ENCODE results near the gene ZNF22. TPM values are rescaled to one million over a fixed set of nuclear protein-coding genes. Genes with fewer than 3 reads are reported as not detected.

Gene ZNF22
- total and polyA plus RNA-seq, 2 donors: 17.1 to 44.4 TPM

DNA sequence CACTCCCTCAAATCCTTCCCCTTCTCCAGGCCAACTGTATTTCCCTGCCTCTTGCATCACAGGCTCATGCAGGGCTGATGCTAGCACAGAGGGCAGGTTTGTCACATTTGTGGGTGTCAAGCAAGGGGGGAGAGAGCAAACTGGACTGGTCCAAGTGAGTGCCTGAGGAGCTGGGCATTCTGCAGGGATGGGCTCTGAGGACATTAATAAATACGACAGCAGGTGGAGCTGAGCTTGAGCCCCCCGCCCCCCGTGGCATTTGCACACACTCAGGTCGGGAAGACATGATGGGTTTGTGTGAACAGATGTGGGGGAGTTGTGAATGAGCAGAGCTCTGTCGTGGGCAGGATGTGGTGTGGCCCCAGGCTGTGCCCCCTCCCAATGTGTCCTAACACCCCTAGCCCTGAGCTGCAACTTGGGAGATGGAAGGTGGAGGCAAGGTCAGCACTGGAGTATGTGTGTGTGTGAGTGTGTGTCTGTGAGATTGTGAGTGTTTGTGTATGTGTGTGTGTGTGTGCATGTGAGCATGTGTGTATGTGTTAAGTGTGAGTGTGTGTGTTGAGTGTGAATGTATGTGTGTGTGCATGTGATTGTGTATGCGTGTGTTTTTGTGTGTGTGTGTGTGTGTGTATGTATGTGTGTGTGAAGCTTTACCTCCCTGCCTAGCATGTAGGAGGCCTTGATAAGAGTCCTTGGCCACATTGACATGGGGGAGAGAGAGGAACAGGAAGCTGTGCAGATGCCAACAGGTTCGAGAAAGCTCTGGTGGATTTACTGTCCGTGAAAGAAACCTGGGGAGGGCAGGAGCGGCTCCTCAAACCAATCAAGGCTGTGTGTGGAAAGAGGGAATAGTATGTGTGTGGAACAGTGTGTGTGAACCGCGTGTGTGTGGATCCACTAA is 32.0 kb upstream of the ZNF22 start:
- Histone ChIP-seq H3K4me1 (ENCODE audit: insufficient read depth) (no peaks in the 10 kb centered on the region), H3K4me3 (ENCODE audit: low read depth, low read length) (no peak overlapping the region), H3K36me3 (ENCODE audit: insufficient read depth) (no peaks in the 10 kb centered on the region), H3K27ac (ENCODE audit: low read depth) (no peak overlapping the region)
- no peak for DNase-seq (ENCODE audit: extremely low spot score)
- 78% methylated on average over 11 of the region's 11 CpGs for WGBS

DNA sequence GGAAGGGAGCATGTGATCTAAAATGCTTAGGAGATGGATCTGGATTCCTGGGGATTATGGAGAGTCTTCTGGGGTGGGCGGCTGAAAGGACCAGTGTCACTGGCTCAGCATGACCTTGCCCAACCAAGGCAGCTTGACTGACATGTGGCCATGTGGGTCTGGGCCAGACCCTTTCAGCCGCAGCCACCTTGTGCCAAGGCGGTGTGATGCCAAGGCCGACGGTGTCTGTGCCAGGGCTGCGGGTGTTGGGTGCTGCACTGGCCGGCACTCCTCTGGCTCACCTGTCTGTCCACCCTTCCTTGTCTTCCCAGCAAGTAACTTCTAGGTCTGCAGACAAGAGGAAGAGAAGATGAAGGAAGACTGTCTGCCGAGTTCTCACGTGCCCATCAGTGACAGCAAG is 30.9 kb upstream of the ZNF22 start:
- H3K36me3 ChIP-seq (ENCODE audit: insufficient read depth): no peaks in the 10 kb centered on the region
- no peaks in the 10 kb centered on the region for H3K4me1 ChIP-seq (ENCODE audit: insufficient read depth)
- H3K4me3 ChIP-seq (ENCODE audit: low read depth, low read length): no peak overlapping the region
- no peak for DNase-seq (ENCODE audit: extremely low spot score)
- WGBS: 93% methylated on average over 9 of the region's 9 CpGs
- H3K27ac ChIP-seq (ENCODE audit: low read depth): no peak overlapping the region

DNA sequence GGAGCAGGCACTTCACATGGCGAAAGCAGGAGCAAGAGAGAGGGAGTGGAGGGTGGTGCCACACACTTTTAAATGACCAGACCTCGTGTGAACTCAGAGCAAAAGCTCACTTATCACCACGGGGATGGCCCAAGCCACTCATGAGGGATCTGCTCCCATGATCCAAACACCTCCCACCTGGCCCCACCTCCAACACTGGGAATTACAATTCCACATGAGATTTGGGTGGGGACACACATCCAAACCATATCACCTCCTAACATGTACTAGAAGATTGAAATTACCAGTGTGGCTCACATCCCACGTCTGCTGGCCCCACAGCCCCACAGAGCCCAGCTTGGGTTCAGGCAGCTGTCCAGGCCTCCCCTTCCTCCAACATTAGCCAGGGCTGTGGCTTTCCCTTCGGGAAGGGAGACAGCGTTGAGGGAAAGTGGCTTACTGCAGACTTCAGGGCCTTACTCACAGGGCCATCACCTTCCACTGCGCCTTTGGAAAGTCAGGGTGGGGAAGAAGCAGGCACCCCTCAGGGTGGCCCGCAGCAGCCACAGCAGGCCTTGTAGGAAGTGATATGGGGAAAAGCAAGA is 29.8 kb upstream of the ZNF22 start:
- Histone ChIP-seq H3K4me1 (ENCODE audit: insufficient read depth) (no peaks in the 10 kb centered on the region), H3K4me3 (ENCODE audit: low read depth, low read length) (no peak overlapping the region), H3K36me3 (ENCODE audit: insufficient read depth) (no peaks in the 10 kb centered on the region), H3K27ac (ENCODE audit: low read depth) (no peak overlapping the region)
- WGBS: 94% methylated on average over 8 of the region's 8 CpGs
- no peak for DNase-seq (ENCODE audit: extremely low spot score)

DNA sequence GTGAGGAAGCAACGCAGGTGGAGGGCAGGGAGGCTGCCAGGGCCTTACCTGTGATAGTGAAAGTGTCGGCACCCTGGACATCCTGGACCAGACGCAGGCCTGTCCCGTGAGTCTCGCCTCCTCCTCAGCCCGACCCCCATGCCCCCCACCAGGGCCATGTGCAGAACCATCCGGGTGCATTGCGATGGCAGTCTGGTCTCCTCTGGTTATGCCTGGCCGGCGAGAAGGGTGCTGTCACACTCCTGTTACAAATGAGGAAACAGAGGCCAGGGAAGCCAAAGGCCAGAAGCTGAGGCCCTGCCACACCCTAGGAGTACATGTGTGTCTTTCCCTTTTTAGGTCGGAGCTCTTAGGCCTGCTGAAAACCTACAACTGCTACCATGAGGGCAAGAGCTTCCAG is 29.3 kb upstream of the ZNF22 start:
- Histone ChIP-seq H3K4me3 (ENCODE audit: low read depth, low read length) (no peak overlapping the region), H3K27ac (ENCODE audit: low read depth) (no peak overlapping the region), H3K36me3 (ENCODE audit: insufficient read depth) (no peaks in the 10 kb centered on the region), H3K4me1 (ENCODE audit: insufficient read depth) (no peaks in the 10 kb centered on the region)
- 95% methylated on average over 11 of the region's 11 CpGs for WGBS
- no peak for DNase-seq (ENCODE audit: extremely low spot score)

DNA sequence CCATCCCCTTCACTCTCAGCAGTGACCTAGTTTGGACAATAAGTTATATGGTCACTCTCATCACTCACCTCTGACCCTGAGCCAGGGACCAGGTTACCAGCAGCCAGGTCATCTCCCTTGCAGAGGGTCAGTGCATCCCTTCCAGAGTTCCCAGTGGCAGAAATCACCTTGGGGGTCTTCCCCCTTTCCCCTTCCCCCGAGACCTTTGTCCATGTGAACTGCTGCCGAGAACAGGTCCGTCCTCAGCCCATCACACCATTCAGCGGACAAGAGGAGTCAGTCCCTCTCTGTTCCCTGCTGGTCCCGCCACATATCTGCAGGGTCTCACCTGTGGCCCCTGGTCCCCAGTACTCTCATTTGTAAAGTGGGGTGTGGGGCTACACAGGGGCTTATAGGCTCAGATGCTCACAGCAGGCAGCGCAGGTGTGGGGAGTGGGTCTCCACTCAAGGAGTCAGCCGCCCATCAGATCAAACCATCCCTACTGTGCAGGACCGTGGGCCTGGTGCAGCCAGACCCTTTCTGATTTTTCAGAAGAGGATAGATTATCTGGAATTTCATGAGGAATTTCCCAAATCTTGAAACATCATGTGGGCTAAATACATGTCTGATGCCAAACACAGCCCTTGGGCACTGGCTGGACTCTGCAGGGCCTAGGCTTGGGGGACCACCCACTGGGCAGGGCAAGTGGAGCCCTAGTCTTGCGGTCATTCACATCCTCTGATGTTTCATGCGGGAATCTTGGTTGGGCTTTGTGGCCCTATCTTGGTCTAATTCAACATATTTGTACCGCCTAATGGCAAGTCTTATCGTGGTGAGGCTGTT is 28.6 kb upstream of the ZNF22 start:
- Histone ChIP-seq H3K4me1 (ENCODE audit: insufficient read depth) (no peaks in the 10 kb centered on the region), H3K27ac (ENCODE audit: low read depth) (no peak overlapping the region), H3K36me3 (ENCODE audit: insufficient read depth) (no peaks in the 10 kb centered on the region), H3K4me3 (ENCODE audit: low read depth, low read length) (no peak overlapping the region)
- DNase-seq (ENCODE audit: extremely low spot score): no peak
- 97% methylated on average over 12 of the region's 12 CpGs for WGBS

DNA sequence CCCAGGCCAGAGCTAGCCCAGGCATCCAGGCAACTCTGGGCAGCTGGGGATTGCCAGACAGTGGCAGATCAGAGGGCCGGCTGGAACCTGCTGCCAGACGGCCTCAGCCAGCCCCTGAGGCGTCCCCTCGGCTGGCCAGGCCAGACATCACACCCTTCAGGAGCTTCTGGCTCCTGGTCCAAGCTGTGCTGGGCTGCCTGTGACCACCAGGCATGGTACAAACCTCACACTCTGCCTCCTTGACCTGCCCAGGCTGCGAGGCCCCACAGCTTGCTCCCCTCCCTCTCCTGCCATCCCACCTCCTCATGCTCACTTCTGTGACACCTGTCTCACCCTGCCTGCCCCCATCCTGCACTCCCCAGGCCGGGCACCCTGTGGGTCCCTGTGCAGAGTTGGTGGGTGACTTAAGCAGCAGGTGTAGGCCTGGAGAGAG is 27.8 kb upstream of the ZNF22 start:
- Histone ChIP-seq H3K36me3 (ENCODE audit: insufficient read depth) (no peaks in the 10 kb centered on the region), H3K4me3 (ENCODE audit: low read depth, low read length) (no peak overlapping the region), H3K4me1 (ENCODE audit: insufficient read depth) (no peaks in the 10 kb centered on the region), H3K27ac (ENCODE audit: low read depth) (no peak overlapping the region)
- no peak for DNase-seq (ENCODE audit: extremely low spot score)
- 89% methylated on average over 6 of the region's 6 CpGs for WGBS

DNA sequence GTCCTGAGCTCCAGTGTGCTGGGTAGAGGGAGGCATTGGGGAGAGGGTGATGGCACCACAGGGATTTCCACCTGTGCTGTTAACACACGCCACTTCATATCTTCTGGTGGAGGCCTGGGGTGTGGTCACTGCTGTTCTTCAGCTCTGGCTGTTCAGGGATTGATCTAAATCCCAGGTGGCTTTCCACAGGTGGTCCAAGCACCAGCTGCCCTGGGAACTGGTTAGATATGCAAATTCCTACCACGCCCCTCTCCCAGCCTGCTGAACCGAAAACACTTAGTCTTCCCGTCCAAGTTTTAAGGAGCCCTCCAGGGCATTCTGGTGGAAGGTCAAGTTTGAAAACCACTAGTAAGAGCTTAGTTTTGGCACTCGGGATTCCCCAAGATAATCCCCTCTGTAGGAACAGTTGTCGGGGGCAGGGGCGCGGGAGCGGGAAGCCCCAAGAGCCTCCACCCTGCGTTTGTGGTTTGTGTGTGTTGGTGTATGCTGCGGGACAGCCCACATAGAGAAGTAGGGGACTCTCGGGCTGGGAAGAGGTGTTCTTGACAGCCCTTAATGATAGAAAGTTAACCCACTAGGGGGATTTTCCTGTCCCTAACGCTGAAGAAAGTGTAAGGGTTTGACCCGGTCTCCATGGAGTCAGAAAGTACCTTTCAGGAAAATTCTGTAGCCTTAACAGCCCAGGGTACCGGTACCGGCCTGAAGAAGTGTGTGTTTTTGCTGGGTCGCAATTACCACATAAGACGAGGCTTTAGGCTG is 27.2 kb upstream of the ZNF22 start:
- no peak overlapping the region for H3K4me3 ChIP-seq (ENCODE audit: low read depth, low read length)
- H3K36me3 ChIP-seq (ENCODE audit: insufficient read depth): no peaks in the 10 kb centered on the region
- no peak overlapping the region for H3K27ac ChIP-seq (ENCODE audit: low read depth)
- WGBS: 76% methylated on average over 18 of the region's 18 CpGs
- no peak for DNase-seq (ENCODE audit: extremely low spot score)
- H3K4me1 ChIP-seq (ENCODE audit: insufficient read depth): no peaks in the 10 kb centered on the region

DNA sequence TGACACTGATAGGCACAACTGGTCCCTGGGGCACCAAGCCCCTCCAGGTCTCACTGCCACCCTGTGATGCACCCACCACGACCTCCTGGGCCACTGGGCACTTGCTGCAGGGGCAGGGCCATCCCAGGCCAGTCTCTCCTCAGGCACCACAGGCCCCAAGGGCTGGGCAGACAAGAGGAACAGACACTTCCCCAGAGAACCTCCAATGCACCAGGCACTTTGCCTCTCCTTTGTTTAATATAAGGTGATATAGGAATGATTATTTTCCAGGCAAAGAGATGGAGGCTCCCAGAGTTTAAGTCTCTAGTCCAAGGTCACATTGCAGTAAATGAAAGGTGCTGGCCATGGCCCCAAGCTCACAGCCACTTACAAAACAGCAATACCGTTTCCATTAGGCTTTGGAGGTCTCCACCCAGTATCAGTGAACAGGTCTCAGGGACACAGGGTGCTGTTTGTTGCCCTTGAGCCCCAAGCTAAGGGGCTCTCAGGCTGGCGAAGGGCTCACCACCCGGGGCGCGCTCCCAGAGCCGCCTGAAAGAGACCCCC is 26.6 kb upstream of the ZNF22 start:
- H3K4me3 ChIP-seq (ENCODE audit: low read depth, low read length): peak overlapping the region; percentile 9
- no peaks in the 10 kb centered on the region for H3K4me1 ChIP-seq (ENCODE audit: insufficient read depth)
- H3K27ac ChIP-seq (ENCODE audit: low read depth): no peak overlapping the region
- H3K36me3 ChIP-seq (ENCODE audit: insufficient read depth): no peaks in the 10 kb centered on the region
- no peak for DNase-seq (ENCODE audit: extremely low spot score)
- WGBS: 37% methylated on average over 7 of the region's 7 CpGs

DNA sequence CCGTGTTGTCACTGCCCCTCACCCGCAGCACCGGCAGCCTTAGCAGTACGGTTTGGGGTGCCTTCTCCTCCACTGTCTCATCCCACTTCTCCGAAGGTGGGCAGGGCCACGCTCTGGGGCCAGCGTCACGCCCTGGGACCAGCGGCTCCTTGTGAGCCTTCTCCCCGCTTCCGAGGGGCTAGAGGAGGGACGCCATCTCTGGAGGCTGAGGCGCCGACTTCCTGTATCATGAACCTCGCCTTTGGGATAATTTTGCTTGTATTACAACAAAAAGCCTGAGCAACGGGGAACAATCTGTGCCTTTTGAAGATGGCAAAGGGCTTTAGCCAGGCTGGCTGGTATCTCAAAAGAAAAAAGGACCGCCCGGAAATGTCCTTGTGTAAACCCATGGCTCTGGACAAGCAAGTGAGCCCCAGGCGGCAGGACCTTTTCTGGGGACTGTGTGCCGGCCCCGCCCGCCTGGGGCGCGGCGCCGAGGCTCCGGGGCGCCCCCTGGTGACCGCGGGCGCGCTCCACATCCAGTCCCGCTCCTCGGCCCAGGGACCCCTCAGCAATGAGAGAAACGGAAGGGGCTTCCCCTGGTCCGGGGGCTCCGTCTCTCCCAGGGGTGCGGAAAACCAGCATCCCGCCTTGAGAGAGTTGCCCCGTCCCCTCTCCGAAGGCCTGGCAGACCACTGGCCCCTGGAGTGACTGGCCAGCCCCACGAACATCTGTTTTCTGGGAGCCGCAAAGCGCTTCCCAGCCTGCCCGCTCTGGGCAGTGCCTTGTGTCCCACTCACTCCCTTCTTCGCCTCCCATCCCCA is 25.9 kb upstream of the ZNF22 start:
- Histone ChIP-seq H3K36me3 (ENCODE audit: insufficient read depth) (no peaks in the 10 kb centered on the region), H3K4me3 (ENCODE audit: low read depth, low read length) (peak overlapping the region; percentile 25), H3K27ac (ENCODE audit: low read depth) (no peak overlapping the region), H3K4me1 (ENCODE audit: insufficient read depth) (no peaks in the 10 kb centered on the region)
- WGBS: 4% methylated on average over 46 of the region's 46 CpGs
- no peak for DNase-seq (ENCODE audit: extremely low spot score)

DNA sequence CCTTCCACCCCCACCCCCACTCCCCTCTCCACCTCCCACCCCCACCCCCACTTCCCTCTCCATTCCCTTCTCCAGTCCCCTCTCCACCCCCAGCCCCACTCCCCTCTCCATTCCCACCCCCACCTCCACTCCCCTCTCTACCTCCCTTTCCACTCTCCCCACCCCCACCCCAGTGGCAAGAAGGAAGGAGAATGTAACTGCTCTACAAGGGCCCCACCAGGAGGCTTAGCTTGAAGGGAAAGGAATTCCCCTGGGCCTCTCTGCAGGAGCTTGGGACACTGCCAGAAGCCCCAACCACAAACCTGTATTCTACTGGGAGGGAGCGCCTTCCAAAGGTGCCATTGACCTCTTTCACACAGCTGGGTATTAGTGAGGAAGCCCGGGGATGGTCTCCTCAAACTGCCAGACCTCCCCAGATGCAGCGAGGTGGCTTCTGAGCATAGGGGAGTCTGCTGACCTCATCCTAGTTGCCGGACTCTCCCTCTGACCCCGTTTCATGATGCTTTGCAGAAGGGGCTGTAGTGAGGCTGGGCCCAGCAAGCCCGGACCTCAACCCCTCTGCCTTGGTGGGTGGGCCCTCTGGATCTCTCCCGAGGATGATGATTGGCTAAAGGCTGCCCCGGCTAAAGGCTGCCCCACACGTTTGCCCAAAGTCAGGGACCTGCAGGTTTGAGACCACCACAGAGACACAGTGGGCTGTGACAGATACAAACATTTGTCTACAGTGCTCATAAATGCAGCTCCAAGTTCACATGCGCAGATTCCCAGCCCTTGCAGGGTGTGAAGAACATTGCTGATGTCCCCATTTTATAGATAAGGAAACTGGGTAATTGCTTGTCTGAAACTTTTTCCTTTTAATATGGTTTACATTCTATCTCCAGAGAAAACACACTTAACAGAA is 25.0 kb upstream of the ZNF22 start:
- Histone ChIP-seq H3K27ac (ENCODE audit: low read depth) (peak overlapping the region; percentile 14), H3K4me3 (ENCODE audit: low read depth, low read length) (no peak overlapping the region), H3K36me3 (ENCODE audit: insufficient read depth) (no peaks in the 10 kb centered on the region), H3K4me1 (ENCODE audit: insufficient read depth) (no peaks in the 10 kb centered on the region)
- DNase-seq (ENCODE audit: extremely low spot score): no peak
- WGBS: 44% methylated on average over 10 of the region's 10 CpGs

DNA sequence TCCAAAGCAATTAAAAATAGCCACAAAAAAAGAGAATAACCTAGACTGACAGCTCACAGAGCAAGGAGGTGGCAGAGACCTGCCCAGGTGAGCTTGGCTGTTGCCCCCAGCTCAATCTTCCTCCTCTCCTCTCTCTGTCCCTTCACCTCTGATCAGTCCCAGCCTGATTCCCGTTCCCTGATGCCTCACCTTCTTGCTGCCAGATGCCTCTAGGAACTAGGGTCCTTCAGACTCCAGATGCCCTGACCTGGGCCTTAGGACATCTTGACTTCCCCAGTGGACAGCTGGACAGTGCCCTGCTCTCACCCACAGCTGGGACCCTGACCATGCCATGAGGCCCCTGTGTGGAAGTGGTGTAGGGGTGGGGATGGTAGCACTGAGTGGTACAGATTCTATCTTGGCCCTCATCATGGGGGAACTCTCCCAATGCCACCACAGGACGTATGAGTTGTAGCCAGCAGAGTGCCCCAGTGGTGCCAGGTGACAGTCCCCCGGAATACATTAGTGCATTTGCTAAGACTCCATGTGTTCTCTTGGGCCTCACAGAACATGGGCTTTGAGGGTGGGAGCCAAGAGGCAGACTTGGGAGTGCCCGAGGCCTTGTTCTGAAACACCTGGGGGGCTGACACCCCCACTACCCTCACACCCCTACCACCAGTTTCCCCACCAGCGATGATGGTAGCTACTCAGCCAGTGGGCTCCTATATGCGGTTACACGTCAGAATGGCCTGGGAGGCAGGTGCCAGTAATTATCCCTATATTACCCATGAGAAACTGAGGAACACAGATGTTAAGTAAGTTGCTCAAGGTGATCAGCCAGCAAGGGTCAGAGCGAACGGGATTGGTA is 24.1 kb upstream of the ZNF22 start:
- DNase-seq (ENCODE audit: extremely low spot score): no peak
- Histone ChIP-seq H3K4me3 (ENCODE audit: low read depth, low read length) (peak overlapping the region; percentile 46), H3K36me3 (ENCODE audit: insufficient read depth) (no peaks in the 10 kb centered on the region), H3K27ac (ENCODE audit: low read depth) (no peak overlapping the region), H3K4me1 (ENCODE audit: insufficient read depth) (no peaks in the 10 kb centered on the region)
- 86% methylated on average over 9 of the region's 9 CpGs for WGBS
